Loucy (cell line): ENCODE results near the gene PNPLA7.

Source experiments
- H2AFZ ChIP-seq: fragments of 200-600 bp; sonication (generic); 2 replicates; pipeline ENCODE4 v1.6.0; 2016; ENCODE audit warnings: antibody characterized with exemption, mild to moderate bottlenecking, low read length, moderate library complexity
- H3F3A ChIP-seq: fragments of 200-600 bp; 2 replicates; pipeline ENCODE4 v1.6.0; 2016; ENCODE audit warnings: antibody characterized with exemption, low read depth, mild to moderate bottlenecking
- H3K27me3 ChIP-seq: fragments of 200-600 bp; sonication (generic); 2 replicates; pipeline ENCODE4 v1.6.1; 2014; ENCODE audit warnings: low read length, mild to moderate bottlenecking; ENCODE audit not compliant: insufficient read depth, poor library complexity, severe bottlenecking
- H3K36me3 ChIP-seq: fragments of 200-600 bp; sonication (generic); 2 replicates; pipeline ENCODE4 v1.6.1; 2016; ENCODE audit warnings: low read length; ENCODE audit not compliant: insufficient read depth
- H3K4me1 ChIP-seq: fragments of 200-600 bp; sonication (generic); 2 replicates; pipeline ENCODE4 v1.5.1; 2014; ENCODE audit warnings: low read length, mild to moderate bottlenecking; ENCODE audit not compliant: insufficient read depth, poor library complexity, severe bottlenecking
- H3K4me2 ChIP-seq: fragments of 200-600 bp; sonication (generic); 2 replicates; pipeline ENCODE4 v1.6.0; 2014; ENCODE audit warnings: antibody characterized with exemption, low read length, low read depth, mild to moderate bottlenecking; ENCODE audit not compliant: poor library complexity, severe bottlenecking
- H3K4me3 ChIP-seq: fragments of 200-600 bp; sonication (generic); 2 replicates; pipeline ENCODE4 v1.5.1; 2014; ENCODE audit warnings: low read length, mild to moderate bottlenecking, mixed read lengths; ENCODE audit not compliant: poor library complexity, severe bottlenecking
- H3K79me2 ChIP-seq: fragments of 200-600 bp; sonication (generic); 2 replicates; pipeline ENCODE4 v1.6.1; 2014; ENCODE audit warnings: low read length; ENCODE audit not compliant: insufficient read depth
- H3K9ac ChIP-seq: fragments of 200-600 bp; sonication (generic); 2 replicates; pipeline ENCODE4 v1.6.0; 2014; ENCODE audit warnings: mild to moderate bottlenecking, low read depth, low read length, moderate library complexity; ENCODE audit not compliant: poor library complexity, severe bottlenecking
- H3K9me2 ChIP-seq: fragments of 200-600 bp; sonication (generic); replicated peaks from 2 replicates; pipeline ENCODE4 v1.6.1; 2016; ENCODE audit warnings: low read depth, low read length, mixed read lengths
- H3K9me3 ChIP-seq: fragments of 200-600 bp; sonication (generic); 2 replicates; pipeline ENCODE4 v1.6.1; 2014; ENCODE audit warnings: mild to moderate bottlenecking, antibody characterized with exemption, low read length, low read depth; ENCODE audit not compliant: insufficient read depth
- H4K20me1 ChIP-seq: fragments of 200-600 bp; sonication (generic); 2 replicates; pipeline ENCODE4 v1.6.0; 2014; ENCODE audit warnings: antibody characterized with exemption, low read length, mild to moderate bottlenecking; ENCODE audit not compliant: insufficient read depth, poor library complexity, severe bottlenecking
- EZH2phosphoT487 ChIP-seq: fragments of 200-600 bp; IDR thresholded peaks from 2 replicates; pipeline ENCODE4 v1.6.1; 2018; ENCODE audit warnings: antibody characterized with exemption, mild to moderate bottlenecking, moderate library complexity, borderline replicate concordance
- TF ChIP-seq, protein P1 (sequence below): fragments of 200-600 bp; sonication (generic); conservative IDR thresholded peaks from 2 replicates; pipeline ENCODE4 v1.5.1; 2014; ENCODE audit warnings: mild to moderate bottlenecking, antibody characterized with exemption, low read length

PNPLA7 gene

DNA sequence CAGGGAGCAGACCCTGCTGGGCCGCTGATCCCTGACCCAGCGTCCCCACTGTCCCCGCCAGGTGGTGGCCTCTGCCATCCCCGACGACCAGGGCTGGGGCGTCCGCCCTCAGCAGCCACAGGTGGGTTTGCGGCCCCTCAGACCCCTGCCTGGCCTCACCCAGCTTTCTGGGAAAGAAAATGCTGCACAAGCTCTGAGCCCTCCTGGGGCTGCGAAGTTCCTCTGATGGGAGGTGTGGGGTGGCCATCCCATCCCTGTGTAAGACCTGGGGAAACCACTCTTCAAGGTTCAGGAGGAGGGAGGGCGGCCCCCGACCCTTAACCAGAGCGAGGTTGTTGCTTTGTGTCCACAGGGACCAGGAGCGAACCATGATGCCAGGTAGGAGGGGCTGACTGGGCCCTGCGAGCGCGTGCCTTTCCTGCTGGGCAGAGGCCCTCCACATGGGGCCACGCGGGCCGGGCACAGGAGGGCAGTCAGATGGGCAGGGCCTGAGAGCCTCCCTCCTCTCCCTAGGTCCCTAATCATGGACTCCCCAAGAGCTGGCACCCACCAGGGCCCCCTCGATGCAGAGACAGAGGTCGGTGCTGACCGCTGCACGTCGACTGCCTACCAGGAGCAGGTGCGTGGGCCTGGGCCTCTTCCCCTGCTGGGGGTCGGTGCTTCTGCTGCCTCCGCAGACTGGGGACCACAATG is 119.3 kb downstream of the PNPLA7 start:
- H3K4me2 ChIP-seq: no peak overlapping the region
- no peaks in the 10 kb centered on the region for H3F3A ChIP-seq
- no peak overlapping the region for H2AFZ ChIP-seq
- H3K79me2 ChIP-seq: no peaks in the 10 kb centered on the region
- no peak overlapping the region for H3K9ac ChIP-seq
- no peak overlapping the region for H3K4me3 ChIP-seq
- no peaks in the 10 kb centered on the region for H3K36me3 ChIP-seq
- no peaks in the 10 kb centered on the region for H3K9me3 ChIP-seq
- no peaks in the 10 kb centered on the region for H3K9me2 ChIP-seq
- no peaks in the 10 kb centered on the region for H3K4me1 ChIP-seq
- no peaks in the 10 kb centered on the region for H3K27me3 ChIP-seq
- H4K20me1 ChIP-seq: no peaks in the 10 kb centered on the region
- TF ChIP-seq, protein P1, sequence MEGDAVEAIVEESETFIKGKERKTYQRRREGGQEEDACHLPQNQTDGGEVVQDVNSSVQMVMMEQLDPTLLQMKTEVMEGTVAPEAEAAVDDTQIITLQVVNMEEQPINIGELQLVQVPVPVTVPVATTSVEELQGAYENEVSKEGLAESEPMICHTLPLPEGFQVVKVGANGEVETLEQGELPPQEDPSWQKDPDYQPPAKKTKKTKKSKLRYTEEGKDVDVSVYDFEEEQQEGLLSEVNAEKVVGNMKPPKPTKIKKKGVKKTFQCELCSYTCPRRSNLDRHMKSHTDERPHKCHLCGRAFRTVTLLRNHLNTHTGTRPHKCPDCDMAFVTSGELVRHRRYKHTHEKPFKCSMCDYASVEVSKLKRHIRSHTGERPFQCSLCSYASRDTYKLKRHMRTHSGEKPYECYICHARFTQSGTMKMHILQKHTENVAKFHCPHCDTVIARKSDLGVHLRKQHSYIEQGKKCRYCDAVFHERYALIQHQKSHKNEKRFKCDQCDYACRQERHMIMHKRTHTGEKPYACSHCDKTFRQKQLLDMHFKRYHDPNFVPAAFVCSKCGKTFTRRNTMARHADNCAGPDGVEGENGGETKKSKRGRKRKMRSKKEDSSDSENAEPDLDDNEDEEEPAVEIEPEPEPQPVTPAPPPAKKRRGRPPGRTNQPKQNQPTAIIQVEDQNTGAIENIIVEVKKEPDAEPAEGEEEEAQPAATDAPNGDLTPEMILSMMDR: no peak
- no peak for TF ChIP-seq EZH2phosphoT487

DNA sequence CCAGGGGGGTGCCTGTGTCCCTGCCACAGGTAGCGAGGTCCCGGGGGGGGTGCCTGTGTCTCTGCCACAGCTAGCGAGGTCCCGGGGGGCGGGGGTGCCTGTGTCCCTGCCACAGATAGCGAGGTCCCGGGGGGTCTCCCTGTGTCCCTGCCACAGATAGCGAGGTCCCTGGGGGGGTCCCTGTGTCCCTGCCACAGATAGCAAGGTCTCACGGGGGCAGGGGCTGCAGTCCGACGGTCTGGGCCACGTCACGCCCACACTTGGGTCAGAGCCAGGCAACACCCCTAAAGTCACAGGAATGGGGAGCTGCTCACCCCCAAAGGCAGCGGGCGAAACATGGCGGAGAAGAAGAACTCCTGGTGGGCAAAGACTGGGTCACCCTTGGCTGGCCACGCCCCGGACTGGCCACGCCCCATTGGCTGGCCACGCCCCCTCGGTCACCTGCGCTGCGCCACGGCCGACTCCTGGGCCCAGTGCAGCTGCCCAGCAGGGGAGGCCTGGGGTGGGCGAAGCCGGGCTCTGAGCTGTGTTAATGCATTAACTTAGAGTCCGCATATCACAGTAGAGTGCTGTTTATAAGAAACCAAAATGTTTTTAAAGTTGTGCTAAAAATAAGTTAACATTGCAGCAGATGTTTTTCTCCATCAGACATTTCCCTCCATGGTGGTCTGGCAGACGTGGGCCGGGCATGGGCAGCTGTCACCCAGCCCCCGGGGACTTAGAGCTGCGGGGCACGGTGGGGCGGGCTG is 120.1 kb downstream of the PNPLA7 start:
- H3K4me1 ChIP-seq: no peaks in the 10 kb centered on the region
- no peaks in the 10 kb centered on the region for H3K27me3 ChIP-seq
- no peak overlapping the region for H3K4me2 ChIP-seq
- no peaks in the 10 kb centered on the region for H3K9me2 ChIP-seq
- H3K4me3 ChIP-seq: no peak overlapping the region
- H3K79me2 ChIP-seq: no peaks in the 10 kb centered on the region
- H4K20me1 ChIP-seq: no peaks in the 10 kb centered on the region
- no peaks in the 10 kb centered on the region for H3F3A ChIP-seq
- TF ChIP-seq EZH2phosphoT487: no peak
- H3K9me3 ChIP-seq: no peaks in the 10 kb centered on the region
- no peaks in the 10 kb centered on the region for H3K36me3 ChIP-seq
- no peak overlapping the region for H2AFZ ChIP-seq
- no peak overlapping the region for H3K9ac ChIP-seq

DNA sequence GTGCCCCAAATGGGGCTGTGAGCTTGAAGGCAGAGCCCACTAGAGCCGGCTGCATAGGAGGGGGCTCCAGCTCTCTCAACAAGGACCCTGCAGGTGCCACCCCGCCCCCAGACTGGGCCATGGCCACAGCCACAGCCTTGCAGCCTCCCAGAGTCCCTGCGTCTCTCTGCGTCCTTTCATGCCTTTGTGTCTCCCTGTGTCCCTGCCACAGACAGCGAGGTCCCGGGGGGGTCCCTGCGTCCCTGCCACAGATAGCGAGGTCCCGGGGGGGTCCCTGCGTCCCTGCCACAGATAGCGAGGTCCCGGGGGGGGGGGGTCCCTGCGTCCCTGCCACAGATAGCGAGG is 120.7 kb downstream of the PNPLA7 start:
- no peaks in the 10 kb centered on the region for H3K9me2 ChIP-seq
- no peak overlapping the region for H3K4me2 ChIP-seq
- no peaks in the 10 kb centered on the region for H4K20me1 ChIP-seq
- H3K27me3 ChIP-seq: no peaks in the 10 kb centered on the region
- no peaks in the 10 kb centered on the region for H3K36me3 ChIP-seq
- H3K4me1 ChIP-seq: no peaks in the 10 kb centered on the region
- TF ChIP-seq EZH2phosphoT487: no peak
- TF ChIP-seq, protein P1: no peak
- no peak overlapping the region for H3K9ac ChIP-seq
- no peak overlapping the region for H2AFZ ChIP-seq
- H3K4me3 ChIP-seq: no peak overlapping the region
- no peaks in the 10 kb centered on the region for H3K79me2 ChIP-seq
- H3F3A ChIP-seq: no peaks in the 10 kb centered on the region
- no peaks in the 10 kb centered on the region for H3K9me3 ChIP-seq
